Measurements from ENCODE around the gene FNBP1L.

FNBP1L gene

DNA sequence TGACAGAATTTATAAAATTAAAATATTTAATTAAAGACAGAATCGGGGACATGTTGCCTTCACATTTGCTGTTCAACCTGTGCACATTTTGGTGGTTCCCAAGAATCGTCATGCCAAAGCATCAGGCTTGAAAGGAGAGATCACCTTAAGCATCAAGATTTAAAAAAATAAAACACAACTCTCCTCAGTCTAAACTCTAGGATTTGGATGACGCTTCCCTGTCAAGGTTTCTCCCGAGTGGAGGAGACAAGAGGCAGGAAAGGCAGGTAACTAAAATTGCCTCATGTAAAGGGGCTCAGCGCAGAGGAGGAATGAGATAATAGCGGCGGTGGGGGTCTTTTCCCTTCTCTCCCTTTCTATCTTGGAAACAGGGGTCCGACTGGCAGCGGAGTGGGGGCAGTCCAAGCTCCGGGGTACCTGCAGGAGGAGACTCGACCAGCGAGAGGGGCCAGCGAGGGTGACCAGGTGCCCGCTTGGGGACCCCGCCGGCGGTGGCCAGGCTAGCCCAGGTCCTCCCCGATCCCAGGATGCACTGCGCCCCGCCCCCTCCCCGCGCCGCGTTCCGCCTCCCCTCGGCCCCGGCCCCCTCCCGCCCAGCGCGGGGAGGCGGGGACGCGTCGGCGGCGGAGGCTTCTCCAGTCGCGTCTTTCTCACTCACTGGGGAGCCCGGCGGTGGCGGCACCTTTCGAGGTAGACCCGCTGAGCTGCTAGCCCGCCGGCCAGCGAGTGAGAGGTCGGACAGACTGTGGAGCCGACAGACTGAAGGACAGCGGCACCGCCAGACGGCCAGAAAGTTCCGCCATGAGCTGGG is at the start of gene FNBP1L:
TSS of gene FNBP1L (plus strand) at position 638 of the 811 bp plus-strand sequence. CDS start at position 802, 164 bp downstream.
- FAIRE-seq: peak; percentile 76

DNA sequence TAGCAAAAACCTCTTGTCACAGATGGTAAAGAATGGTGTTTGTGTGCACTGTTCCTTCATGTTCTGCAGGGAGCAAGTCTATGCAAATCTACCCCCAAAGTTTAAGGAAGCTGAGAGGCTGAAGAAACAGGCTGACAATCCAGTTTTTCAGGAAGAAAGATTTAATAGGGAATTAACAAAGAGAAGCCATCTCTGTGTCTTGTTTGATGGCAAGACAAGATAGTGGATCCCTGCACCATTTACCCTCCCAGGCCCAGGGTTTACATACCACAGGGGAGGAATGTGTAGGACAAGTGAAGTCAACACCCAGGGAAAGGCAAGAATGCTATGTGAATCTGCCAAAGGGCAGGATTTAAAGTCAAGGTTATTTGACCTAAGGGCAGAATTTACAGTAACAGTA is 48.1 kb upstream of the FNBP1L start:
- FAIRE-seq: no peak

DNA sequence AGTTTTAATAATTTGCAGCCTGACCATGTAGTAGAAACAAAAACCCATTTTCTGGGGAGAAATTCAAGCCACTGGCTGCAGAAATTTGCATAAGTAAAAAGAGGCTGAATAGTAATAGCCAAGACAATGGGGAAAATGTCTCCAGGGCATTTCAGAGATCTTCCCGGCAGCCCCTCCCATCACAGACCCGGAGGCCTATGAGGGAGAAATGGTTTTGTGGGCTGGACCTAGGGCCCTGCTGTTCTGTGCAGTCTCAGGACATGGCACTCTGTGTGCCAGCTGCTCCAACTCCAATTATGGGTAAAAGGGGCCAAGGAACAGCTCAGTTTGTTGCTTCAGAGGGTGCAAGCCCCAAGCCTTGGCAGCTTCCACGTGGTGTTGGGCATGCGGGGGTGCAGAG is 39.7 kb upstream of the FNBP1L start:
- no peak for FAIRE-seq

DNA sequence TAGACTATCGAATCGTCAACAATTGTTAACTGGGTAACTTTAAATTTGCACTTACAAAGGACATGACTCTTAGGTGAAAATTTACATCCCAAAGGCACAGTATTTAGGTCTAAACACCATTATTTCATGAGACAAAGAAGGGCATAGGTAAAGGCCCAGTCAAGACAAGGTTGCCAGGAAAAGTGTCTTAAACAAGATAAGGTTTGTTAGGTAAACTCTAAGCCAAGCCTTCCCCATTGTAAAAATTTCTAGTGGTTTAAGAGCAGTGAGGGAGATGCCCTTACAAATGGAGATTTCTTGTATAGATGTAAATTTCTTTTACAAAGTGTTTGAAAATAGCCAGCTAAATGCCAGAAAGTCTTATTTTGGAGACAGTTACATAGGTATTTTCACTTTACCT is 36.9 kb upstream of the FNBP1L start:
- no peak for FAIRE-seq

DNA sequence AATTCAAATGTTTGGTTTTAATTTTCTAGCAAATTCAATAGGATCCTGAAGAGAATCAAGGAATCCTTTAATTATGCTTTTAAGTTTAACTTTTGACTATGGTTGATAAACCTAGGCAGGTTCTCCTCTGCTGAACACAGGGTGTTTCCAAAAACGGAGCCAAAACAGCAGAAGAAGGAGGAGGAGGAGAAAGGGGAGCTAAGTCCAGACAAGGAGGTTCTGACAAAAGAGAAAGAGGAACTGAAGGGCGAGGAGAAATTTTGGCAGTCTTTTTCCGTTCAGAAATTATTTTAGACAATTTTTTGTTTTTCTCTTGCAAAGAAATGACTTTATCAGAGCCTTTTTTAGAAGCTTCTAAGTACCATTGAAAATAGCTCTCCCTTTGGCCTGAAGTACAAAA is 33.2 kb upstream of the FNBP1L start:
- FAIRE-seq: no peak

DNA sequence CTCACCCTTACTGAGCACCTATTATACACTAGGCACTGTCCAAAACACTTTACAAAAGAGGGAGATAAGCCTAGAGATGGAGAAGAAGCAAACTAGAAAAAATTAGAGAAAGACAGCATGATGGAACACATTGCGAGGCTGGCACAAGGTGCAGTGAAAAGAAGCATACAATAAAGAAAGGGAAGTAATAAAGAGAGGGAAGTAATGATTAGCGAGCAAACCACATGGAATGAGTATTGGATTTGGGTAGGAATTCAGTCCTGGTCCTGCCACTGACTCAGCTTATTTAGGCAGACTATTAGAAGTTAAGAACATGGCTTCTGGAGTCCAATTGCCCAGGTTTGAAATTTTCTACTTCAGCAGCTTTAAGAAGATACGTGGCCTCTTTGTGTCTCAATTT is 32.6 kb upstream of the FNBP1L start:
- FAIRE-seq: no peak

DNA sequence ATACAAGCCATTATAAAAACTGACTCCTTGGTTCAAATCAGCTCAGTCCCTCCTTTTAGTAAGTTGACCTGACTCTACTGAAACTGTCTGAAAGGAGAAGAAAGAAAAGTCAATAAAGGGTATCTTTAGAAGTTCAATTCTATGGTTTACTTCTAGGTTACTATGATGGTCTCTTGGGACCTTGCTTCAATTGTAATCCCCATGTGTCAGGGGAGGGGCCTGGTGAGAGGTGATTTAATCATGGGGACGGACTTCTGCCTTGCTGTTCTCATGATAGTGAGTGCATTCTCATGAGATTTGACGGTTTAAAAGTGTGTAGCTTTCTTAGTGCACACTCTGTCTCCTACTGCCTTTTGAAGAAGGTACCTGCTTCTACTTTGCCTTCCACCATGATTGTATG is 31.7 kb upstream of the FNBP1L start:
- no peak for FAIRE-seq

DNA sequence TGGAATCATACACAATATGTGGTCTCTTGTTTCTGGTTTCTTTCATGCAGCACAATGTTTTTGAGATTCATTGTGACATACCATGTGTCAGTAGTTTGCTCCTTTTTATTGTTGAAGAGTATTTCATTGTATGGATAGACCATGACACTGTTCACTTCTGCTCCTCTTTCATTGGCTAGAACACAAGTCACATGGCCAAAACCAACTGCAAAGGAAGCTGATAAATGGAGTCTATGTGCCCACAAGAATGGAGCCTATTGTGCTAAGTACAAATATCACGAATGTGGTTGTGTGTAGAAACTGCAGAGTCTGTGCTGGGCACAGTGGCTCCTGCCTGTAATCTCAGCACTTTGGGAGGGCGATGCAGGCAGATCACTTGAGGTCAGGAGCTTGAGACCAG is 28.6 kb upstream of the FNBP1L start:
- no peak for FAIRE-seq

DNA sequence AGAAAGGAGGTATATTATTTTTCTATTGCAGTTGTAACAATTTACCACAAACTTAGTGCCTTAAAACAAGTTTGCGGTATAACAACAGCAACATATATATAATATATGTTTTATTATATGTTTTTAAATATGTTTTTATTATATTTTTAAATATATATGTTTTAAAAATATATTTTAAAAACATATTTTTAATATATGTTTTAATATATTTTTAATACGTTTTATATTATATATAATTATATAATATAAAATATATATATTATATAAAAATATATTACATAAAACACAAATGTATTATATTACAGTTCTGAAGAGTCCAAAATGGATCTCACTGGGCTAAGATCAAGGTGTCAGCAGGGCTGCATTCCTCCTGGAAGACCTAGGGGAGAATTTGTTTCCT is 27.5 kb upstream of the FNBP1L start:
- FAIRE-seq: no peak

DNA sequence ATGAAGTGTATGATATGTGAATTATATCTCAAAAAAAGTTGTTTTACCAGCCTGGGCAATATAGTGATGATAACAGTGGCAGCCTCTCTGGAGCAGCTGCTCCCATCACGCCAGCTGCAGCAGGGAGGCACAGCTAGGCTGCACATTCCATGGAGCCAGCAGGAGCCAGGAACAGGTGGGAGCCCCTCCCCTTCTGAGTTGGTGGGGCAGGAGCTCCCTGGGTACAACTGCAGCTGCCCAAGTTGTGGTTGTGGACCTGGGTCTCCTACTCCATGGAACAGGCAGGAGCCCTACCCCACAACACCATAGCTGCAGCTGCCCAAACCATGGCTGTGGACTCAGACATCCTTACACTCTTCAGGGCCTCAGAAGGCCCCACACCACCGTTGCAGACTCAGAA is 21.7 kb upstream of the FNBP1L start:
- no peak for FAIRE-seq

DNA sequence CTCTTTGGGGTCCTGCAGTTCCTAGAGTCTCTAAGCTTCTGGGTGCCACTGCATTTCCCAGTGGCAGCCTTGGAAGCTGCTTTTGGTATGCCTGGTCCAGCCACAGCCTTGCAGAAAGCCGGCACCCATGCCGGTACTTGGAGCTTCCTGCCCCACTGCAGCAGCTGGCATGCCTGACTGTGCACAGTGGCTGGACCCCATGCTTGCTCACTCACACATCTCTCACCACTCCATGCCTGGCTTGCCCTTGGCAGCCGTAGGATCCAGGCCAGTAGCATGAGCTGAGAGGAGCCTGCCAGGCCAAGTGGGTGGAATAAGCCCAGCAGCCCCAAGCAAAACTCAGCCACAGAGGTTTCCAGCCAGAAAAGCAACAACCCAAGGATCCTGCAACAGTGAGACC is 20.3 kb upstream of the FNBP1L start:
- FAIRE-seq: no peak

DNA sequence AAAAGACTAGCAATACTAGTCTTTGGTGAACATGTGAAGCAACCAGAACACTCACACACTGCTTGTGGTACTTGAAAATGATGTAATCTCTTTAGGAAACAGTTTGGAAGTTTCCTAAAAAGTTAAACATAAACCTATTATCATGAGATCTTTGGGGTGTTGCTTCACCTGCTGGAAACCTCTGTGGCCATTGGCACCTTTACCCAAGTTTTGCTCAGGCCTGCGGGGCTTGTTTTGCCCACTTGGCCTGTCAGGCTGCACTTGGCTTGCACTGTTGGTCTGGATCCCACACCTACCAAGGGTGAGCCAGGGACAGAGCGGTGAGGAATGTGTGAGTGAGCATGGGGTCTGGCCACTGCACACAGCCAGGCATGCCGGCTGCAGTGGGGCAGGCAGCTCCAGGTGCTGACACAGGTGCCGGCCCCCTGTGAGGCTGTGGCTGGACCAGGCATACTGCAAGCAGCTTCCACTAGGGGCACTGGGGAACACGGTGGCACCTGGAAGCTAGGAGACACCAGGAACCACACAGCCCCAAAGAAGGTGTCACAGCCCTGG is 14.4 kb upstream of the FNBP1L start:
- no peak for FAIRE-seq

DNA sequence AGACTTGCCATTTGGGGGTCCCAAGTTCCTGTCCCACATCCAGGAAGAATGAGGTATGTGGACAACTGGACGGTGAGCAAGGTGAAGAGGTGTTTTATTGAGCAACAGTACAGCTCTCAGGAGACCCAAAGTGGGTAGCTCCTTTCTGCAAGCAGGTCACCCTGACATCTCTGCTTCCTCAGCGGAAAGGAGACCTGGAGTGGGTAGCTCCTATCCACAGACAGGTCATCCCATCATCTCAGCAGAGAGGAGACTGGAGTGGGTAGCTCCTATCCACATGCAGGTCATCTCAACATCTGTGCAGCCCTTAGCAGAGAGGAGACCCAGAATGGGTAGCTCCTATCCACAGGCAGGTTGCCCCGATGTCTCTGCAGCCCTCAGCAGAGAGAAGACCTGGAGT is 13.8 kb upstream of the FNBP1L start:
- FAIRE-seq: no peak

DNA sequence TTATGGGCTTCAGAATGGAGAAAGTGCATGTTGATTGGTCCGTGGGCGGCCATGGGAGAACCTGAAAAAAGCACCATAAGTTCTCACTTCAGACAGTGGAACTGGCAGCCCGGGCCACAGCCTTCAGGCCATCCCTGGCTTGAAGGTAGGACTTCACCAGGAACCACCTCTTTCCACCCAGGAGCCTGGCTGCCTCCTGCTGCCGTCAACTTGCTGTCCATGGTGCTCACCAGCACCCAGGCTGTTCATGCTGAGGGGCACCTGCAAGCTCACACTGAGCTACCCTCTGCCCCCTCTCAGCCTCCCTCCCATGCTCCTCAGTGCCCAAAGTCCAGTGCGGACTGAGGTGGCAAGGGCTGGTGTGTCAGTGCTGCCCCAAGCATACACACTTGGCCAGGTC is 12.9 kb upstream of the FNBP1L start:
- FAIRE-seq: no peak

DNA sequence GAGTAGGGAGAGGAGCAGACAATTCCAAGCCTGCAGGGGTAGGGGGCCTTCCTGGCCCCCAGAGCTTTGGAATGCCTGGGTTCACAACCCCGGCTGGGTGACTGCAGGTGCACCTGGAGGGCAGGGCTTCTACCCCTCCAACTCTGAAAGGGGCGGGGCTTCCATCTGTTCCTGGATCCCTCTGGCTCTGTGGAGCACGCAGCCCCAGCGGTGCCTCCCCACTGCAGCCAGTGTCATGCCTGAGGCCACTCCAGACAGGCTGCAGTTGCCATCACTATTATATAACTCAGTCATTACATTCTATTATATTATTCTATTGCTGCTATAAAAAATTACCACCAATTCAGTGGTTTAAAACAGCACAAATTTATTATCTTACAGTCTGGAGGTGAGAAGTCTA is 12.5 kb upstream of the FNBP1L start:
- no peak for FAIRE-seq

DNA sequence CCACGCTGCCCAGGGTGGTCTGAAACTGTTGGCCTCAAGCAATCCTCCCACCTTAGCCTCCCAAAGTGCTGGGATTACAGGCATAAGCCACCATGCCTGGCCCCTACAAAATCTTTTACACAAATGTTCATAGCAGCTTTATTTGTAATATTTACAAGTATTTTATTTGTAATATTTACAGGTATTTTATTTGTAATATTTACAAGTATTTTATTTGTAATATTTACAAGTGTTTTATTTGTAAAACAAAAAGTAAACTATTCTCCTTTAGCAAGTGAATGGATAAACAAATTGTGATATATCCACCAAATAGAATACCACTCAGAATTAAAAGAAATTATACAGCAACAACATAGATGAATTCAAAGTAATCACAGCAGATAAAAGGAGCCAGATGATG is 11.4 kb upstream of the FNBP1L start:
- no peak for FAIRE-seq

DNA sequence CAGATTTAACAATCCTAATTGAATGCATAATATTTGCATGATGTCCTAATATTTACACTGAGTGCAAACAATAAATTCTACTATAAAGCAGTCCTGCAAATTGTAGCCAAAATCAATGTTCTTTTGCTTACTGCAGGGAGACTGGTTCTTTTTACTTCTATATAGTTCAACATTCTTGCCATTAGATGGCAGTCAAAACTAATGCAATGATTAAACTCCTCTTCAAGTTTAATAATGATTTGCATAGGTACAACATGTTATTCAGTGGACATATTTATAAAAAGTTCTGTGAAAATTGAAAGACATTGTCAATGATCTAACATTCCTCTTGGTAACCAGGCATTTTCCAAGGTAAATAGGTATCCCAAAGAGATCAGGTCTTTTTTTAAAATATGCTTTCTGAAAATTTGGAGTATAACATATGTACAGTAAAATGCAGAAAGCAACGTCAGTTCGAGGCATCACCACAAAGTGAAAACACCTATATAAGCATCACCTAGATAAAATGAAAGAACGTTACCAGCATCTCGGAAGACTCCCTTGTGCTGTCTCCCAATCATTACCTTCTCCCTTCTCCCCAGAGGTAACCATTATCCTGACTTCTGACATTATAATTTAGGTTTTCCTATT is 9.8 kb upstream of the FNBP1L start:
- peak; percentile 100 for FAIRE-seq

DNA sequence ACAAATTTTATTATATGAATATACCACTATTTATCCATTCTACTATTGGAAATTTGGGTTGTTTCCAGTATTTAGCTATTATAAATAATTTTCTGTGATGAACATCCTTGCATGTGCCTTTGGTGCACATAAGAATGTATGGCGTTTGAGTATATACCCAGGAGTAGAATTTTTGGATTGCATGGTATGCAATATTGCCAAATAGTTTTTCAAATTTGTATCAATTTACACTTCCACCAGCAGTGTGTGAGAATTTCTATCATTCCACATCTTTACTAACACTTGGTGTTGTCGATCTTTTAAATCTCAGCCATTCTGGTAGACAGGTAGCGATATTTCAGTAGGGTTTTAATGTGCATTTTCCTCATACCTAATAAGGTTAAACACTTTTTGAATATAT is 9.2 kb upstream of the FNBP1L start:
- no peak for FAIRE-seq

DNA sequence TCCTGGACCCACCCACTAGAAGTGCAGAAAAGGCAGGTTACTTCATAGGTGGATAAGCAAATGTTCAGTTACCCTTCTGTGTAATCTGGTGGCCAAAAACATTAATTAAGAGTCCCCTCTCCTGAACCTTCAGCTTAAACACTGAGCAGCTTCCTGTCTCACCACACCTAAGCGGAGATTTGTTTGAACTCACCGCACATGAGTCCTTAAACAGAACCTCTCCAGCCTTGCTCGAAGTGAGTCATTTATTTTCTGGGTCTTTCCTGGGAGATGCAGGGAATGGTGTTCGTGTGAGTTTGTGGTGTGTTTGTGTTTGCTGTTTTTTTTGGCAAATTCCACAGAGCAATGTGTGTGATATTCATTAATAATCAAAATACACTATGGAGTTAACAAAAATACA is 7.6 kb upstream of the FNBP1L start:
- FAIRE-seq: no peak

DNA sequence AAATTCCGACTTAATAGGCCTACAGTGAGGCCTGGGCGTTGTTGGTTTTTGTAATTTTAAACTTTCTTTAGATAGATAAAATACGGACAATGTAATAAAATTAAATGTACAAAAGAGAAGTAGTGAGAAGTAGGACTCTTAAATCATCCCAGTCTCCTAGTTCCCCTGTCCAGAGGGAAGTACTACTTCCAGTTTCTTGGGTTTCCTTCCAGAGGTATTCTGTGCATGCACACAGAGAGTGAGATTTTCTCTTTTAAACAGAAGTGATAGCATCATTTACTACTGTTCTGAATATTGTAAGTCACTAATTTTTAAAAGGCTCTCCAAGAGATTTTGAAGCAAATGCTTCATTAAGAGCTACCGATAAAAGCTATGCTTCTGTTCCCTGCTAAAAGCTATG is 7.2 kb upstream of the FNBP1L start:
- no peak for FAIRE-seq

DNA sequence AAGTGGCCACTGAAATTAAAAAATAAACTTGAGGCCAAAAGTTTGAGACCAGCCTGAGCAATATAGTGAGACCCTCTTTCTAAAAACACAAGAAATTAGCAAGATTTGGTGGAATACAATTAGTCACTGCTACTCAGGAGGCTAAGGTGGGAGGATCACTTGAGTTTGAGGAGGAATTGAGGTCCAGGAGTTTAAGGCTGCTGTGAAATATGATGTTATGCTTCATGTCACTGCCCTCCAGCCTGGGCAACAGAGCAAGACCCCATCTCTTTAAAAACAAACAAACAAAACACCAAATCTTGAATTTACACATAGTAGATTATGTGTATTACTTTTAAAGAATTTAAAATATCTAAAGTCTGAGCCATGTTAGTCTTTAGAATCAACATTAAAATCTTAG is 6.3 kb upstream of the FNBP1L start:
- FAIRE-seq: peak; percentile 90

DNA sequence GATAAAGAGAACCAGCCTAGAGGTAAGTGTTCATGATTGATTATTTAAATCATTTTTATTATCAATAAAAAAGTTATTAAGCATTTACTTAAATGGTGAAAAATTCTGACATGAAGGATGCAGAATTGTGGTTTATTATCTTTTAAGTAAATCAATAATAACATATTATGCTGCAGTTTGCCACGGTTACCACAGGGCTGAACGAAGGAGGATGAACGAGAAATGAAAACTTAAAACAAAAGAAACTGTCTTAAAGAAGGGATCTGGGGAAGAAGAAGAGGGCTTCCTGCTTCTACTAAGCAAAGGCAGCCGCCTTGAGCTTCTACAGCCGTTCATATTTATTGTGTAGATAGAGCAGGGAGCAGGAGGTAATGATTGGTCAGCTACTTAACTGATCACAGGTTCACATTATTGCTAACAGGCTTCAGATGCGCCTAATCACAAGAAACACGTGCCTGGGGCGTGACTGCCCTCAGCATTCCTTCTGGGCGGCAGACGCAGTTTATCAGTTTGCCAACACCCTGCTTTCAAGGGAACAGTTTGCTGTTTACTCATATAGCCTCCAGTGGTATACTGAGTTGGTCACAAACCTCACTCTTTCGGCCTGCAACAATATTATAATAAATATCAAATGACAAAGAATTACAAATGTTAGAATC is 5.8 kb upstream of the FNBP1L start:
- no peak for FAIRE-seq

DNA sequence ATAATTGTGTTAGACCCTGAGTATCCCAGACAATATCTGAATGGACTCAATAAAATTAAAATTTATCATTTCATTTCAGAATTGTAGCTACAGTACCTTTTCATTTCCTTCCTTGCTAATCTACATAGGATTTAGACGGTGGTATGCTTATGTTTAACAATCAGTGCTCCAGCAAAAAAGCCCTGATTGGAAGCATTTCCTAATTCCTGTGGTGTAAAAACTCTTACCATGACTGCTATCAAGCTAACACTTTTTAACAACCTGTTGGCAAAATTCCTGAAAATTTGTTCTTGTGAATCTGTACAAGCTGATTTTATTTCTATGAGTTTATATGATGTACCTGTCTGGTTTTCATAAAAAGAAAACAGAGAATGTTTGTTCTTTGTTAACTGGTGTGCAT is 5.2 kb upstream of the FNBP1L start:
- FAIRE-seq: peak; percentile 13

DNA sequence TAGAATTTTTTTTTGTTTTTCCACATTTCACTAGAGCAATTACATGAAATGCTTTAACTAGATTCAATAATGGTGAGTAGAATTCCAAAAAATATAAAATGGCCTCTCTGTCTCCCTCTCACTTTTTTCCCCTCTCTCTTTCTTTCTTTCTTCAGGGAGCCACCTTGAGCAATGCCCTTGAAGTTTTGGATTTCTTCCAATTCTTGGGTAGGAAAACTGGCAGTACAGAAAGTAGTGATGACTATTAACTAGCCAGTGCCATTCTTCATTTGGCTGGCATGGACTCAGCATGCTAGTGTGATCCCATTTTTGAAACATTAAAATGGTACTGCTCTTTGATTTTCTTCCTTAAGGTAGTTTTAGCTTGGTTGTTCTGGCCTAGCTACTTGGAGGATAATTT is 4.5 kb upstream of the FNBP1L start:
- no peak for FAIRE-seq

Measured in islet of Langerhans (tissue), 1 donor.